NCI-H2227 (cell line): ENCODE measurements around the gene CDK10.

Experiments
- DNase-seq: peaks from one replicate; lab custom pipeline; 2025; ENCODE audit not compliant: unreplicated experiment; lab: John Stamatoyannopoulos, UW

CDK10 gene

GRCh38 chr16:89732918-89733242 lies 46.4 kb downstream of the CDK10 start:
- no peak for DNase-seq

GRCh38 chr16:89733322-89733721 lies 46.8 kb downstream of the CDK10 start:
- no peak for DNase-seq

DNA sequence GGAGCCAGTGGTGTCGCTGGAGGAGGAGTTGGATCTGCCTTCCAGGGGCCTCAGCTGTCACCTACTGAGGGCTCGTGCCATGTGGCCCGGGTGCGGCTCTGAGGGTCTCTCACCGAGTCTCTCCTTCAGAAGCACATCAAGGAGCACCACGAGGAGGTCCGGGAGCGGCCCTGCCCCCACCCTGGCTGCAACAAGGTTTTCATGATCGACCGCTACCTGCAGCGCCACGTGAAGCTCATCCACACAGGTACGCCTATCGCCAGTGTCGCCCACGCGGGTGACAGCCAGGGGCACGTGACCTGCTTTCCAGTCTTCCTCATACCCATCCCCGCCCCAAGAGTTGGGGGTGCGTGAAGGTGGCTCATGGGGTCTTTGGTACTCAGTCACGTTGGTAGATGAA lies 47.3 kb downstream of the CDK10 start:
- DNase-seq = no peak

DNA sequence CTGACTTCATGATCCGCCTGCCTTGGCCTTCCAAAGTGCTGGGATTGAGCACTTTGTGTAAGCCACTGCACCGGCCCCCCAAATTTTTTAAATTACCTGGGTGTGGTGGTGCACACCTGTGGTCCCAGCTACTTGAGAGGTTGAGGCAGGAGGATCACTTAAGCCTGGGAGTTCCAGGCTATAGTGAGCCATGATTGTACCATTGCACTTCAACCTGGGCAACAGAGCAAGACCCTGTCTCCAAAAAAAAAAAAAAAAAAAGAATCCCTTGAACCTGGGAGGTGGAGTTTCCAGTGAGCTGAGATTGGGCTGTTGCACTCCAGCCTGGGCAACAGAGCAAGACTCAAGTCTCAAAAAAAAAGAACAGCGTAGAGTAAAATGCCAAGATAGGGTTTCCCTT lies 50.1 kb downstream of the CDK10 start:
- no peak for DNase-seq

DNA sequence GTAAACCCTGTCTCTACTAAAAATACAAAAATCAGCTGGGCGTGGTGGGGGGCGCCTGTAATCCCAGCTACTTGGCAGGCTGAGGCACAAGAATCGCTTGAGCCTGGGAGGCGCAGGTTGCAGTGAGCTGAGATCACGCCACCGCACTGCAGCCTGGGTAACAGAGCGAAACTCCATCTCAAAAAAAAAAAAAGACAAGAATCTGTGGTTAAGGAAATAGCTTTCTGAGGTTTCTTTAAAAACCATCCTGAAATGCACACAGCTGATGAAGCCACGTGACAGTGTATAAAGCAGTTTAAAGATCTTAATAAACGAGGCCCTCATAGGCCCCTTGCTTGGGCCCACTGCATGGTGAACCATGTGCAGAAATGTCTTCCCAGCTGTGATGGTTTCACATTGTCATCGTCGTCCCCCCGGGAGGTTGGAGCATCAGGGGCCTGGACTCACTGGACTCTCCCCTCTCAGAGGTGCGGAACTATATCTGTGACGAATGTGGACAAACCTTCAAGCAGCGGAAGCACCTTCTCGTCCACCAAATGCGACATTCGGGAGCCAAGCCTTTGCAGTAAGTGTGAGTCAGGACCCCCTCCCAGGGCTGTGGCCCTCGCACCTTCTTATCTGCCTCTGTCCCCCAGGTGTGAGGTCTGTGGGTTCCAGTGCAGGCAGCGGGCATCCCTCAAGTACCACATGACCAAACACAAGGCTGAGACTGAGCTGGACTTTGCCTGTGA lies 51.0 kb downstream of the CDK10 start:
- no peak for DNase-seq

DNA sequence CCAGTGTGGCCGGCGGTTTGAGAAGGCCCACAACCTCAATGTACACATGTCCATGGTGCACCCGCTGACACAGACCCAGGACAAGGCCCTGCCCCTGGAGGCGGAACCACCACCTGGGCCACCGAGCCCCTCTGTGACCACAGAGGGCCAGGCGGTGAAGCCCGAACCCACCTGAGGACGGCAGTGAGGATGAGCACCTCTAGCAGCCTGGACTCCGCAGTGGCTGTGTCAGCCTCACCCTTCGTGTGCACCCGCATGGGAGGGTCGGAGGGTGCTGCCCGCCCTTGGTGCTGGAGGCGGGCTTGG lies 51.5 kb downstream of the CDK10 start:
- no peak for DNase-seq

GRCh38 chr16:89738538-89739317 lies 52.2 kb downstream of the CDK10 start:
- no peak for DNase-seq

DNA sequence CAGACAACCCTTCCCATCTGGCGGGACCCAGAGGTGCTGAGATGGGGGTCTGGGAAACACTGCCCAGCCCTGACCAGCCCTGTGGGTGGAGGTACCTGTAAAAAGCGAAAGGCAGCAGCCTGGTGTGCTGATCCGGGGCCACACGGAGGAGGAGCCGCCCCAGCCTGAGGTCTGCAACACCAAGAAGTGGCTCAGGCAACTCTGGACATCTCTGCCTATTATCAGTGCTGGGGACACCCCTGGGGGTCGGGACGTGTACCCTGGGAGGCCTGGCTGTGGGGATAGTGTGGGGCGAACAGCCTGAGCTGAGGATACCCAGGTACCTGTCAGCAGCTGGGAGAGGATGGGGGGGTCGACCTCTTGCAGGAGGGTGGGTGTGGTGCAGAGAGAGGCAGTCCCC lies 52.9 kb downstream of the CDK10 start:
- no peak for DNase-seq

- DNase-seq = no peak
These were observed 55.0 kb downstream of the CDK10 start for GRCh38 chr16:89741342-89742014.

DNA sequence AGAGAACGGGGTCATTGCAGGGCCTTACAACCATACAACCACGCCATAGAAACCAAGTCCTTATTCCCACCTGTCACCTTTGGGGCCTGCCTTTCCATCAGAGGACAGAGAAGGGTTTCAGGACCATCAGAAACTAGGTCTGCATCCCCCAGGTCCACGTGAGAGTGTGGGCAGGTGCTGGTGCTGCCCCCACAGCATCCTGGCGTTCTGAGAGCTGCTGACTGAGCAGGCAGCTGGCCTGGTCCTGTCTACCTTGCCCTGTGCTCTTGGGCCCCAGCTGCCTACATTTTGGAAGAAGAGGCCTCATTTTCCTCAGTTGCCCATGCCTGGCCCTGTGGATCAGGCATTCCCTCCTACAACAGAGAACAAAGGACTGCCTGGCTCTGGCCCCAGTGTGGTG lies 56.5 kb downstream of the CDK10 start:
- DNase-seq = no peak

DNA sequence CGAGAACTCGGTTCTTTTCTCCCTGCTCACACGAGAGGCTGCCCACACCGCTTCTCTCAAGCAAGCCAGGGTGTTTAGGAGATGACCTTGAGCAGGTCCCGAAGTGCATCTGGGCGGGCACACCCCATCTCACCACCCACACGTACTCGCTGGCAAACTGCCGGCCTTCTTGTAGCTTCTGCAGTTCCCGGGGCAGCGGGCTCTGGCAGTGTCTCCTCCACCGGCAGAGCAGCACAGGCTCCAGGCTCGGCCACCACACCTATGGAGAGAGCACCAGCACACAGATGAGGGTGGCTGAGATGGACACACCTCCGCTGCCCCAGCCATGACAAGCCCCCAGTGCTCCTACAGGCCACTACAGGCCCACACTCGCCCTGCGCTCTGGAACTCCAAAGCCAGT lies 58.3 kb downstream of the CDK10 start:
- no peak for DNase-seq
